H9 (cell line): Measurements from ENCODE around the gene TENM4. TPM values are rescaled to one million over a fixed set of nuclear protein-coding genes. Genes with fewer than 3 reads are reported as not detected.

Experiments used
- DNase-seq: peaks from one replicate; pipeline ENCODE4 v3.0.0-alpha.2; 2017
- H2AFZ ChIP-seq: one replicate; pipeline ENCODE4 v1.6.1; 2013; ENCODE audit warnings: mild to moderate bottlenecking, low read length, control low read depth, moderate library complexity
- H2AK5ac ChIP-seq: 2 replicates; pipeline ENCODE4 v1.6.1; 2013; ENCODE audit warnings: low read length, control low read depth, mixed read lengths; ENCODE audit not compliant: insufficient read length
- H2BK120ac ChIP-seq: one replicate; pipeline ENCODE4 v1.6.1; 2013; ENCODE audit warnings: low read depth, mild to moderate bottlenecking, low read length, control low read depth, inconsistent platforms; ENCODE audit not compliant: poor library complexity, severe bottlenecking
- H2BK12ac ChIP-seq: 2 replicates; pipeline ENCODE4 v1.6.1; 2013; ENCODE audit warnings: low read length, control low read depth, mixed read lengths, low read depth; ENCODE audit not compliant: insufficient read length
- H2BK15ac ChIP-seq: 2 replicates; pipeline ENCODE4 v1.6.1; 2013; ENCODE audit warnings: low read depth, low read length, control low read depth
- H2BK20ac ChIP-seq: one replicate; pipeline ENCODE4 v1.6.1; 2013; ENCODE audit warnings: low read depth, mild to moderate bottlenecking, low read length, control low read depth, inconsistent platforms; ENCODE audit not compliant: poor library complexity, severe bottlenecking
- H2BK5ac ChIP-seq: 2 replicates; pipeline ENCODE4 v1.6.1; 2013; ENCODE audit warnings: low read length, control low read depth, mixed read lengths; ENCODE audit not compliant: insufficient read length
- H3K14ac ChIP-seq: 2 replicates; pipeline ENCODE4 v1.6.1; 2013; ENCODE audit warnings: low read length, control low read depth; ENCODE audit not compliant: insufficient read depth
- H3K18ac ChIP-seq: 2 replicates; pipeline ENCODE4 v1.6.1; 2013; ENCODE audit warnings: low read depth, mild to moderate bottlenecking, mixed read lengths, low read length, control low read depth; ENCODE audit not compliant: insufficient read length
- H3K23ac ChIP-seq: 2 replicates; pipeline ENCODE4 v1.6.1; 2013; ENCODE audit warnings: low read length, control low read depth, mixed read lengths, low read depth; ENCODE audit not compliant: insufficient read length
- H3K23me2 ChIP-seq: 2 replicates; pipeline ENCODE4 v1.6.1; 2013; ENCODE audit warnings: low read depth, mild to moderate bottlenecking, mixed read lengths, low read length, control low read depth; ENCODE audit not compliant: insufficient read length, poor library complexity, severe bottlenecking
- H3K27ac ChIP-seq: 2 replicates; pipeline ENCODE4 v1.5.1; 2013; ENCODE audit warnings: low read length, control low read depth, mixed read lengths, low read depth; ENCODE audit not compliant: insufficient read length
- H3K27me3 ChIP-seq: 2 replicates; pipeline ENCODE4 v1.6.1; 2013; ENCODE audit warnings: low read length, control low read depth, inconsistent platforms; ENCODE audit not compliant: insufficient read depth
- H3K4ac ChIP-seq: 2 replicates; pipeline ENCODE4 v1.6.1; 2013; ENCODE audit warnings: low read depth, mild to moderate bottlenecking, control low read depth, inconsistent platforms, low read length, moderate library complexity
- H3K4me1 ChIP-seq: 2 replicates; pipeline ENCODE4 v1.6.1; 2013; ENCODE audit warnings: low read length, control low read depth, inconsistent platforms; ENCODE audit not compliant: insufficient read depth
- H3K4me2 ChIP-seq: 2 replicates; pipeline ENCODE4 v1.6.1; 2013; ENCODE audit warnings: low read length, control low read depth, mixed read lengths; ENCODE audit not compliant: insufficient read length, insufficient read depth
- H3K56ac ChIP-seq: 2 replicates; pipeline ENCODE4 v1.6.1; 2013; ENCODE audit warnings: low read depth, mild to moderate bottlenecking, mixed read lengths, low read length, control low read depth; ENCODE audit not compliant: insufficient read length
- H3K79me1 ChIP-seq: 2 replicates; pipeline ENCODE4 v1.6.1; 2013; ENCODE audit warnings: low read depth, mild to moderate bottlenecking, moderate library complexity, low read length, control low read depth, inconsistent platforms; ENCODE audit not compliant: insufficient read depth, poor library complexity, severe bottlenecking
- H3K79me2 ChIP-seq: 2 replicates; pipeline ENCODE4 v1.6.1; 2013; ENCODE audit warnings: low read length, control low read depth, inconsistent platforms; ENCODE audit not compliant: insufficient read depth
- H3K9ac ChIP-seq: 2 replicates; pipeline ENCODE4 v1.6.1; 2013; ENCODE audit warnings: low read length, control low read depth, mixed read lengths; ENCODE audit not compliant: insufficient read length; ENCODE audit errors: extremely low read depth
- H3K9me3 ChIP-seq: one replicate; pipeline ENCODE4 v1.6.1; 2013; ENCODE audit warnings: low read depth, low read length, inconsistent platforms; ENCODE audit not compliant: control insufficient read depth
- H3T11ph ChIP-seq: one replicate; pipeline ENCODE4 v1.6.1; 2013; ENCODE audit warnings: mild to moderate bottlenecking, low read length, control low read depth, inconsistent platforms
- H4K20me1 ChIP-seq: one replicate; pipeline ENCODE4 v1.6.1; 2013; ENCODE audit not compliant: control insufficient read depth, insufficient read length, insufficient read depth
- H4K5ac ChIP-seq: 2 replicates; pipeline ENCODE4 v1.6.1; 2013; ENCODE audit warnings: low read depth, mild to moderate bottlenecking, mixed read lengths, low read length, control low read depth; ENCODE audit not compliant: insufficient read length
- H4K8ac ChIP-seq: replicated peaks from 2 replicates; pipeline ENCODE4 v1.6.1; 2013; ENCODE audit warnings: low read length, control low read depth, mixed read lengths, low read depth; ENCODE audit not compliant: insufficient read length
- H4K91ac ChIP-seq: 2 replicates; pipeline ENCODE4 v1.6.1; 2013; ENCODE audit warnings: low read depth, mild to moderate bottlenecking, moderate library complexity, mixed read lengths, low read length, control low read depth; ENCODE audit not compliant: insufficient read length
- H3K27ac Mint-ChIP-seq, 3 experiments: 2 replicates in 2 of 3; 3 replicates in 1 of 3; pipeline ENCODE4 v1.8.0; 2020 to 2021; ENCODE audit warnings: mixed read lengths in 3 of 3, mild to moderate bottlenecking in 1 of 3, moderate library complexity in 1 of 3
- H3K27me3 Mint-ChIP-seq: 2 replicates; pipeline ENCODE4 v1.8.0; 2021; ENCODE audit warnings: low read depth, mild to moderate bottlenecking, moderate library complexity, mixed read lengths
- H3K36me3 Mint-ChIP-seq, 3 experiments: 2 replicates in 2 of 3; 3 replicates in 1 of 3; pipeline ENCODE4 v1.8.0; 2020 to 2021; ENCODE audit warnings: low read depth in 3 of 3, mixed read lengths in 3 of 3; ENCODE audit not compliant: insufficient read depth in 1 of 3
- H3K4me1 Mint-ChIP-seq, 2 experiments: 2 replicates each; pipeline ENCODE4 v1.8.0; 2020; ENCODE audit warnings: mixed read lengths in 2 of 2
- H3K4me3 Mint-ChIP-seq, 2 experiments: 2 replicates in 1 of 2; 3 replicates in 1 of 2; pipeline ENCODE4 v1.8.0; 2020 to 2021; ENCODE audit warnings: mild to moderate bottlenecking in 2 of 2, mixed read lengths in 2 of 2, moderate library complexity in 1 of 2
- H3K9me3 Mint-ChIP-seq, 2 experiments: 2 replicates in 1 of 2; 3 replicates in 1 of 2; pipeline ENCODE4 v1.8.0; 2020; ENCODE audit warnings: mild to moderate bottlenecking in 2 of 2, mixed read lengths in 2 of 2, moderate library complexity in 1 of 2
- WGBS: extraction: QIAGEN DNeasy Blood & Tissue Kit; methylation state at CpG from one replicate; pipeline ENCODE4 v1.1.7; 2013; ENCODE audit warnings: missing lambda C conversion rate, low lambda C conversion rate, mixed read lengths; ENCODE audit not compliant: insufficient read length; ENCODE audit errors: extremely low coverage; 5-methylcytosine and 5-hydroxymethylcytosine counted together
- total RNA-seq: library from RNA; stranded (reverse); gene quantifications from 2 replicates; pipeline ENCODE4 v1.2.1, GENCODE V29; 2021
- TF ChIP-seq, protein P1 (sequence below): fragments of 200-600 bp; sonication (generic); conservative IDR thresholded peaks from 3 replicates; pipeline ENCODE4 v1.8.0; 2021; ENCODE audit warnings: antibody characterized with exemption, mild to moderate bottlenecking

The TENM4 gene
- total RNA-seq, 1 experiment from 2014 or later, result 4.6 TPM

DNA sequence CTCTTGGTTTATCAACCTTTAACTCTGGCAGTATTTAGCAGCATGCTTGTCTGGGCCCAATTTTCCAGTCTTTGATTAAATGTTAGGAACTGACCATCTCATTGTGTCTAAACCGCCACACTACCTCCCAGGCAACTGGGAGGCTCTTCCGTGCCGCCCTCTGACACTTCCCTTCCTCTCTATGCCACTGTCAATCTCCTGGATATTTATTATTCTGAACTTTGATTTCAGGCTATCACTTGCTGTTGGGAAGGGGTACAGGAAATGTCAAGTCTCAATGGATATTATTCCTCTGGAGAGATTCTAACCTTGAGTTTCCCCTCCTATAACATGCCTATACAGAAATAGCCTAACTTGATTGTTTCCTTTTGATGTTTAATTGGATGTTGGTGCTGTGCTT, 643.3 kb downstream of the TENM4 start:
- H3K27me3 Mint-ChIP-seq, result no peaks in the 10 kb centered on the region; the same call in none of the 2 replicates
- Histone ChIP-seq H3K79me2 (no peaks in the 10 kb centered on the region), H2AFZ (no peak overlapping the region), H3K9ac (no peak overlapping the region), H3K23me2 (no peaks in the 10 kb centered on the region), H3K9me3 (no peaks in the 10 kb centered on the region), H4K8ac (no peak overlapping the region), H3K4me1 (peaks cover 16% of the 10 kb centered on the region; the same call in 1 of the 2 replicates), H3K56ac (no peak overlapping the region), H3K27me3 (no peaks in the 10 kb centered on the region), H4K91ac (no peak overlapping the region), H2BK12ac (no peak overlapping the region), H4K20me1 (no peaks in the 10 kb centered on the region), H2BK15ac (no peak overlapping the region), H3K4ac (no peak overlapping the region), H4K5ac (no peak overlapping the region), H3T11ph (no peak overlapping the region), H2BK120ac (no peak overlapping the region), H3K18ac (no peak overlapping the region), H3K14ac (no peak overlapping the region), H2BK5ac (no peak overlapping the region), H3K23ac (no peak overlapping the region), H3K27ac (no peak overlapping the region), H2AK5ac (no peak overlapping the region), H3K4me2 (no peak overlapping the region), H2BK20ac (no peak overlapping the region), H3K79me1 (no peaks in the 10 kb centered on the region)
- TF ChIP-seq, protein P1, sequence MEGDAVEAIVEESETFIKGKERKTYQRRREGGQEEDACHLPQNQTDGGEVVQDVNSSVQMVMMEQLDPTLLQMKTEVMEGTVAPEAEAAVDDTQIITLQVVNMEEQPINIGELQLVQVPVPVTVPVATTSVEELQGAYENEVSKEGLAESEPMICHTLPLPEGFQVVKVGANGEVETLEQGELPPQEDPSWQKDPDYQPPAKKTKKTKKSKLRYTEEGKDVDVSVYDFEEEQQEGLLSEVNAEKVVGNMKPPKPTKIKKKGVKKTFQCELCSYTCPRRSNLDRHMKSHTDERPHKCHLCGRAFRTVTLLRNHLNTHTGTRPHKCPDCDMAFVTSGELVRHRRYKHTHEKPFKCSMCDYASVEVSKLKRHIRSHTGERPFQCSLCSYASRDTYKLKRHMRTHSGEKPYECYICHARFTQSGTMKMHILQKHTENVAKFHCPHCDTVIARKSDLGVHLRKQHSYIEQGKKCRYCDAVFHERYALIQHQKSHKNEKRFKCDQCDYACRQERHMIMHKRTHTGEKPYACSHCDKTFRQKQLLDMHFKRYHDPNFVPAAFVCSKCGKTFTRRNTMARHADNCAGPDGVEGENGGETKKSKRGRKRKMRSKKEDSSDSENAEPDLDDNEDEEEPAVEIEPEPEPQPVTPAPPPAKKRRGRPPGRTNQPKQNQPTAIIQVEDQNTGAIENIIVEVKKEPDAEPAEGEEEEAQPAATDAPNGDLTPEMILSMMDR, result no peak
- H3K4me3 Mint-ChIP-seq, result no peak overlapping the region
- H3K9me3 Mint-ChIP-seq, result no peaks in the 10 kb centered on the region
- peaks cover 28 to 37% of the 10 kb centered on the region in 2 experiments for H3K4me1 Mint-ChIP-seq
- WGBS, result no CpG with 5 or more reads among the region's 3 CpGs
- DNase-seq, result no peak
- H3K36me3 Mint-ChIP-seq, result no peaks in the 10 kb centered on the region
- no peak overlapping the region for H3K27ac Mint-ChIP-seq
